IPS-NIHi7 (cell line): Measurements from ENCODE around the gene OR6B2.

Experiments
- DNase-seq: peaks from one replicate; pipeline ENCODE4 v3.0.0; 2012; ENCODE audit warnings: mixed read lengths; ENCODE audit errors: extremely low spot score

The OR6B2 gene

GRCh38 chr2:240041363-240041762 lies 11.1 kb upstream of the OR6B2 start:
- DNase-seq, result no peak

- DNase-seq, result no peak
Observed at GRCh38 chr2:240037358-240037757, 7.1 kb upstream of the OR6B2 start.

- DNase-seq, result peak; percentile 33
Observed at GRCh38 chr2:240033330-240033678, 3.1 kb upstream of the OR6B2 start.

GRCh38 chr2:240032406-240033329 lies 2.4 kb upstream of the OR6B2 start:
- DNase-seq, result no peak

GRCh38 chr2:240024766-240025165 lies 5.5 kb downstream of the OR6B2 start:
- peak; percentile 26 for DNase-seq

- DNase-seq, result no peak
Observed at GRCh38 chr2:240023792-240024191, 6.4 kb downstream of the OR6B2 start.

- DNase-seq, result peak; percentile 92
Observed at GRCh38 chr2:240021488-240022104, 8.6 kb downstream of the OR6B2 start.

- DNase-seq, result no peak
Observed at GRCh38 chr2:240018071-240018750, 12.0 kb downstream of the OR6B2 start.

GRCh38 chr2:240014327-240014726 lies 15.9 kb downstream of the OR6B2 start:
- no peak for DNase-seq

GRCh38 chr2:240013343-240013742 lies 16.9 kb downstream of the OR6B2 start:
- no peak for DNase-seq

- no peak for DNase-seq
Observed at GRCh38 chr2:240002983-240003382, 27.2 kb downstream of the OR6B2 start.

GRCh38 chr2:240000671-240001070 lies 29.6 kb downstream of the OR6B2 start:
- DNase-seq, result no peak

- DNase-seq, result no peak
Observed at GRCh38 chr2:239997686-239998409, 32.4 kb downstream of the OR6B2 start.

GRCh38 chr2:239994086-239994485 lies 36.1 kb downstream of the OR6B2 start:
- no peak for DNase-seq

GRCh38 chr2:239993291-239993690 lies 36.9 kb downstream of the OR6B2 start:
- no peak for DNase-seq

GRCh38 chr2:239991689-239992314 lies 38.4 kb downstream of the OR6B2 start:
- peak; percentile 38 for DNase-seq

- DNase-seq, result no peak
Observed at GRCh38 chr2:239990966-239991365, 39.3 kb downstream of the OR6B2 start.

- no peak for DNase-seq
Observed at GRCh38 chr2:239985356-239985755, 44.9 kb downstream of the OR6B2 start.

- no peak for DNase-seq
Observed at GRCh38 chr2:239984421-239985194, 45.6 kb downstream of the OR6B2 start.

GRCh38 chr2:239983004-239983778 lies 47.0 kb downstream of the OR6B2 start:
- no peak for DNase-seq
